A172 (cell line): ENCODE measurements around the gene SNX9. TPM values are rescaled to one million over a fixed set of nuclear protein-coding genes. Genes with fewer than 3 reads are reported as not detected.

Experiments
- total RNA-seq: library from RNA; depleted of rRNA; stranded (reverse); fragments of >200 nt; shearing (Covaris generic); gene quantifications from 2 replicates; pipeline ENCODE4 v1.2.3, GENCODE V29; 2014; rRNA removed

SNX9 gene
- total RNA-seq, 1 experiment from 2014 or later = 24.5 TPM

Other genes starting within 250 kb of the SNX9 start
- 34.0 and 53.7 TPM in 2 replicates for gene SYNJ2, start 158.6 kb downstream of the SNX9 start, total RNA-seq